ENCODE data around the gene OR13J1. TPM values are rescaled to one million over a fixed set of nuclear protein-coding genes. Genes with fewer than 3 reads are reported as not detected.

The OR13J1 gene
- total RNA-seq, 1 donor from 2014 or later: not detected

DNA sequence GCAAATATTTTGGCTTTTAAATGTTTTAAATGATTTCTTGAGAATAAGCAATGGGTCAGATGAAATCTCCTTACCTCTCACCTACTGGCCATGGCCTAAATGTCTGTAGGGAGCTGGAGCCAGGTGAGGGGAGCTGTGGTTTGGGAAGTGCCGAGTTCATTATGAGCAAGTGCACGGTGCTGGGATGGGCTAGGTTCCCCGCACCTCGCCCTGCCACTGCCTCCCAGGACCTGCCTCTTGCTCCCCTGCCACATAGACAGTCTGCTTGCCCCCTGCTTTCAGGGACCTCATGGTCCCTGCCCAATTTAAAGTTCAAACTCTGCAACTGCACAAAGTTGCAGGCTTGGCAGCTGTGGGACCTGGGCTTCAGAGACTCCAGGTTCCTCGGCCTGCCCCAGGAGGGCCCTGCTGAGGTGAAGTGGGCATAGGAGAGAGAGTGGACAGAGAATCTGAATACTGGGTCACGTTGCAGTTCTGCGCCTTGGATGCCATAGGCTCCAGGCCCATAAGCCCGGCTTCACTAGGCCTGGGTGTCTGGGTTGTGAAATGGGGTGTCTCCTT is 5.4 kb downstream of the OR13J1 start:
- Histone ChIP-seq H3K36me3 (no peaks in the 10 kb centered on the region), H3K4me3 (no peak overlapping the region), H3K27ac (no peak overlapping the region), H3K4me1 (peaks cover 8% of the 10 kb centered on the region), H3K9me3 (no peaks in the 10 kb centered on the region), H3K27me3 (no peaks in the 10 kb centered on the region)
- intact Hi-C loops (cut with DNase I): no loop called here
- DNase-seq (ENCODE audit: extremely low spot score in 2 of 2): no peak
- TF ChIP-seq, protein P1, sequence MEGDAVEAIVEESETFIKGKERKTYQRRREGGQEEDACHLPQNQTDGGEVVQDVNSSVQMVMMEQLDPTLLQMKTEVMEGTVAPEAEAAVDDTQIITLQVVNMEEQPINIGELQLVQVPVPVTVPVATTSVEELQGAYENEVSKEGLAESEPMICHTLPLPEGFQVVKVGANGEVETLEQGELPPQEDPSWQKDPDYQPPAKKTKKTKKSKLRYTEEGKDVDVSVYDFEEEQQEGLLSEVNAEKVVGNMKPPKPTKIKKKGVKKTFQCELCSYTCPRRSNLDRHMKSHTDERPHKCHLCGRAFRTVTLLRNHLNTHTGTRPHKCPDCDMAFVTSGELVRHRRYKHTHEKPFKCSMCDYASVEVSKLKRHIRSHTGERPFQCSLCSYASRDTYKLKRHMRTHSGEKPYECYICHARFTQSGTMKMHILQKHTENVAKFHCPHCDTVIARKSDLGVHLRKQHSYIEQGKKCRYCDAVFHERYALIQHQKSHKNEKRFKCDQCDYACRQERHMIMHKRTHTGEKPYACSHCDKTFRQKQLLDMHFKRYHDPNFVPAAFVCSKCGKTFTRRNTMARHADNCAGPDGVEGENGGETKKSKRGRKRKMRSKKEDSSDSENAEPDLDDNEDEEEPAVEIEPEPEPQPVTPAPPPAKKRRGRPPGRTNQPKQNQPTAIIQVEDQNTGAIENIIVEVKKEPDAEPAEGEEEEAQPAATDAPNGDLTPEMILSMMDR (IDR thresholded peaks at IDR 0.05): no peak
- TF ChIP-seq POLR2AphosphoS5 (IDR thresholded peaks at IDR 0.05; ENCODE audit: insufficient read depth in 1 of 2, low read depth in 1 of 2) (no peak), POLR2A (IDR thresholded peaks at IDR 0.05) (no peak)

DNA sequence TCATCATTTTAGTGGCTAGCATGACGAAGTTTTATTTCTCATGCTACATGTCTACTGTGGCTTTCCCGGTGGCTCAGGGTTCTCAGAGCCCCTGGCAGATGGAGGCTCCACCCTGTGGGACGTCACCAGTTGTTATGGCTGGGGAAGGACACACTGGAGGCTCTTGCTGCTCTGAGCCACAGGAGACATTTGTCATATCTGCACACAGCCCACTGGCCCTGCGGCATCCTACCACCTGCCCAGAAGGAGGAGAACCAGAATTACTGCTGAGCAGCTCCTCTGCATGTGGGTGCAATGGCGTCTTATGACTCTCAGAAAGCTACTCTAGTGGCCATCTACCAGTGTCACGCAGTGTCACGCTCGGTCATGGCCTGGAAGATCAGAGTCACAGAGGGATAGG is 6.6 kb downstream of the OR13J1 start:
- Histone ChIP-seq H3K4me3 (no peak overlapping the region), H3K9me3 (no peaks in the 10 kb centered on the region), H3K36me3 (no peaks in the 10 kb centered on the region), H3K27ac (no peak overlapping the region), H3K4me1 (peaks cover 13% of the 10 kb centered on the region), H3K27me3 (no peaks in the 10 kb centered on the region)
- intact Hi-C loops (cut with DNase I): no loop called here
- TF ChIP-seq POLR2A (IDR thresholded peaks at IDR 0.05) (no peak), POLR2AphosphoS5 (IDR thresholded peaks at IDR 0.05; ENCODE audit: insufficient read depth in 1 of 2, low read depth in 1 of 2) (no peak)
- TF ChIP-seq, protein P1 (IDR thresholded peaks at IDR 0.05): no peak
- no peak for DNase-seq (ENCODE audit: extremely low spot score in 2 of 2)

DNA sequence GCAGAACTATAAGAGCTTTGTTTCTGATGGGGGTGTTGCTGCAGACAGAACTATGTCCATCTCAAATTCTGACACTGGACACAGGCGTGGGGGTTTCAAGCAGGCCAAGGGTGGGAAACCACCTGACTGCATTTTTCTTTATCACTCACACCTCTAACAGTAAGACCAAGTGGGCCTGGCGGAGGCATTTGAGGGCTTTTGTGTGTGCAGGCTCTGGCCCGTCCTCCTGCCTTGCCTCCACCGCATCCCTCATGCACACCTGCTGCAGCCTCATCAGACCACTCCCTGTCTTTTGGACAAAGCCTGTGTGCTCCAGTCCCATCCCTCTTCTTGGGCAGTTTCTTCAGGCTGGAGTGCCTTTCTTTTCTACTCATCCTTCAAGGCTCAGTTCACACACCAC is 7.9 kb downstream of the OR13J1 start:
- no peaks in the 10 kb centered on the region for H3K36me3 ChIP-seq
- no peaks in the 10 kb centered on the region for H3K9me3 ChIP-seq
- intact Hi-C loops (cut with DNase I): no loop called here
- TF ChIP-seq, protein P1 (IDR thresholded peaks at IDR 0.05): no peak
- no peak for TF ChIP-seq POLR2A (IDR thresholded peaks at IDR 0.05)
- H3K27me3 ChIP-seq: no peaks in the 10 kb centered on the region
- no peak overlapping the region for H3K4me3 ChIP-seq
- H3K27ac ChIP-seq: no peak overlapping the region
- no peak for DNase-seq (ENCODE audit: extremely low spot score in 2 of 2)
- H3K4me1 ChIP-seq: peaks cover 13% of the 10 kb centered on the region

DNA sequence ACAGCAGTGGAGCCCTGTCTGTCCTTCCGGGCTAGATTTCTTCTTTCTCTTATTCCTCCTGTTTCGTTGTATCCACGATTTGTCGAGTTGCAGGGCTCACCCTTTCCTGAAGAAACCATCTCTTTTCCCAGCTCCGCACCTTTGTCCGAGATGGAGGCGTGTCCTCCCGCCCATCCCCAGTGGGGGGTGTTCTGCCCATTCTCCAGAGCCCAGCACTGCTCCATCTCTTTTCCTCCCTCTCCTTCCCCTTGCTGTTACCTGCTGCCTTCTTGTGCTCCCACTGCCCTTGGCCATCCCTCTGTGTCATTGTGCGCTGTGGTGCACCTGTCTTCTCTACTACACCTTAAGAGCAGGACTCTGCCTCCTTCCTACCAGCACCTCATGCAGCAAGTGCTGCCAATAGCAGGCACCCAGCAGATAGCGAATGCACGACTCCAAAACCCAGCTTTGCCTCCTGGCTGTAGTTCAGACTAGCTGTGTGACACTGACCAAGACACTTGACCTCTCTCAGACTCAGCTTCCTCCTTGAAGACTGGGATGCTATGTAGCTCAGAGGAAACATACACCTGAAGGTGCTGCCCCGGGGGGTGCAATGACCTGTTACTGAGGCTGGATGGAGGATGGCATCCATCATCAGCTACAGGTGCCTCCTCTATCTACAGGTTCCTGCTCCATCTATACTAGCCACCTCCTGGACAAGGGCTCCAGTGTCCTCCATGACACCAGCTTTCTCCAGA is 8.9 kb downstream of the OR13J1 start:
- Histone ChIP-seq H3K9me3 (no peaks in the 10 kb centered on the region), H3K27me3 (no peaks in the 10 kb centered on the region), H3K4me3 (no peak overlapping the region), H3K36me3 (no peaks in the 10 kb centered on the region), H3K4me1 (peaks cover 13% of the 10 kb centered on the region), H3K27ac (no peak overlapping the region)
- TF ChIP-seq POLR2A (IDR thresholded peaks at IDR 0.05) (no peak), POLR2AphosphoS5 (IDR thresholded peaks at IDR 0.05; ENCODE audit: insufficient read depth in 1 of 2, low read depth in 1 of 2) (no peak)
- TF ChIP-seq, protein P1 (IDR thresholded peaks at IDR 0.05): no peak
- DNase-seq (ENCODE audit: extremely low spot score in 2 of 2): no peak
- intact Hi-C loops (cut with DNase I): no loop called here

DNA sequence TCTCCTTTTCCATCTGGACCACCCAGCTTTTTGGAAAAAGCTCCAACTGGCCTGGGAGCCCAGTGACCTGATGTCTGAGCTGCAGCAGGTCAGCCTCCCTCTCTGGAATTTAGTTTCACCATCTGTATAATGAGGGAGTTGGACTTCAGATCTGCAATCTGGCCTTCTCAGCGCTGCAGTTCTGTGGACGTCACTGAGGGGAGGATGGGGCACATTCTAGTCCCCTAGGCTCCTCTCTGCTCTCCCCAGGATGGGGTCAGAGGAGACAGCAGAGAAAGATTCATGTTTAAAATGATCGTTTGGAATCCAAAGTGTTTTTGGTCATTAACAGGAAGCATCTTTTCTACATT is 10.2 kb downstream of the OR13J1 start:
- TF ChIP-seq, protein P1 (IDR thresholded peaks at IDR 0.05): no peak
- TF ChIP-seq POLR2A (IDR thresholded peaks at IDR 0.05): no peak
- Histone ChIP-seq H3K36me3 (no peaks in the 10 kb centered on the region), H3K9me3 (no peaks in the 10 kb centered on the region), H3K4me1 (peaks cover 13% of the 10 kb centered on the region), H3K27ac (no peak overlapping the region), H3K4me3 (no peak overlapping the region), H3K27me3 (no peaks in the 10 kb centered on the region)
- intact Hi-C loops (cut with DNase I): no loop called here
- DNase-seq (ENCODE audit: extremely low spot score in 2 of 2): no peak

All from vagina (tissue), 2 donors.